HepG2 (cell line): ENCODE measurements around the gene PFKL. TPM values are rescaled to one million over a fixed set of nuclear protein-coding genes. Genes with fewer than 3 reads are reported as not detected.
A peak's percentile ranks its signal among the peaks of the same experiment; 100 is the strongest.

Source experiments
- ATF2 ChIP-seq: sonication (generic); formaldehyde crosslinking; IDR thresholded peaks from 2 replicates; pipeline ENCODE4 v1.4.0; 2020; ENCODE audit warnings: missing genetic modification reagents
- ATF7 ChIP-seq, 2 experiments: fragments of 450-650 bp in 1 of 2; sonication (generic) in 1 of 2; formaldehyde crosslinking in 1 of 2; IDR thresholded peaks; 2 replicates each; pipeline versions ENCODE4 v1.4.0 to v1.6.1; 2016 to 2020; ENCODE audit warnings: antibody characterized with exemption in 1 of 2, mild to moderate bottlenecking in 1 of 2, missing genetic modification reagents in 1 of 2
- BCL3 ChIP-seq: sonication (generic); formaldehyde crosslinking; IDR thresholded peaks from 2 replicates; pipeline ENCODE4 v1.5.1; 2020; ENCODE audit warnings: mild to moderate bottlenecking, missing genetic modification reagents, moderate library complexity
- E2F1 ChIP-seq: sonication (generic); formaldehyde crosslinking; IDR thresholded peaks from 2 replicates; pipeline ENCODE4 v1.5.0; 2020; ENCODE audit warnings: missing genetic modification reagents
- HBP1 ChIP-seq: IDR thresholded peaks from 2 replicates; pipeline ENCODE4 v1.6.1; 2016; ENCODE audit warnings: low read depth, control low read depth
- HNF4A ChIP-seq: sonication (generic); formaldehyde crosslinking; IDR thresholded peaks from 2 replicates; pipeline ENCODE4 v1.4.0; 2020; ENCODE audit warnings: missing genetic modification reagents
- IKZF4 ChIP-seq: sonication (generic); formaldehyde crosslinking; IDR thresholded peaks from 2 replicates; pipeline ENCODE4 v1.5.1; 2020; ENCODE audit warnings: borderline replicate concordance, mild to moderate bottlenecking, low read depth, missing genetic modification reagents; ENCODE audit errors: not compliant biosample characterization
- MAZ ChIP-seq, 2 experiments: sonication (generic) in 1 of 2; formaldehyde crosslinking in 1 of 2; IDR thresholded peaks; 2 replicates each; pipeline versions ENCODE4 v1.5.0 to v1.6.1; 2012 to 2020; ENCODE audit warnings: low read depth in 2 of 2, mild to moderate bottlenecking in 2 of 2, borderline replicate concordance in 1 of 2, improper control_type of control experiment in 1 of 2, low read length in 1 of 2, missing genetic modification reagents in 1 of 2, moderate library complexity in 1 of 2
- RFXANK ChIP-seq: IDR thresholded peaks from 2 replicates; pipeline ENCODE4 v1.6.1; 2016
- SKIL ChIP-seq: sonication (generic); formaldehyde crosslinking; IDR thresholded peaks from 2 replicates; pipeline ENCODE4 v1.8.0; 2022; ENCODE audit warnings: missing genetic modification reagents, mild to moderate bottlenecking, moderate library complexity, borderline replicate concordance
- YEATS2 ChIP-seq: sonication (generic); formaldehyde crosslinking; IDR thresholded peaks from 2 replicates; pipeline ENCODE4 v1.4.0; 2020; ENCODE audit warnings: missing genetic modification reagents, borderline replicate concordance
- ZBTB7A ChIP-seq: sonication (generic); formaldehyde crosslinking; IDR thresholded peaks from 2 replicates; pipeline ENCODE4 v1.8.0; 2022; ENCODE audit warnings: mild to moderate bottlenecking, missing genetic modification reagents
- ZBTB8A ChIP-seq: sonication (generic); formaldehyde crosslinking; IDR thresholded peaks from 2 replicates; pipeline ENCODE4 v1.4.0; 2020; ENCODE audit warnings: mild to moderate bottlenecking, low read depth, missing genetic modification reagents, borderline replicate concordance
- ZFX ChIP-seq: sonication (generic); formaldehyde crosslinking; IDR thresholded peaks from 2 replicates; pipeline ENCODE4 v1.4.0; 2020; ENCODE audit warnings: mild to moderate bottlenecking, low read depth, missing genetic modification reagents, moderate library complexity
- ZNF503 ChIP-seq: sonication (generic); formaldehyde crosslinking; IDR thresholded peaks from 2 replicates; pipeline ENCODE4 v1.4.0; 2020; ENCODE audit warnings: missing genetic modification reagents
- ZNF557 ChIP-seq: sonication (generic); formaldehyde crosslinking; IDR thresholded peaks from 2 replicates; pipeline ENCODE4 v1.4.0; 2020; ENCODE audit warnings: missing genetic modification reagents
- ZSCAN25 ChIP-seq: sonication (generic); formaldehyde crosslinking; IDR thresholded peaks from 2 replicates; pipeline ENCODE4 v1.8.0; 2022; ENCODE audit warnings: mild to moderate bottlenecking, missing genetic modification reagents
- polyA plus RNA-seq, 8 experiments: library from polyadenylated mRNA; depleted of rRNA in 3 of 8; stranded (reverse) in 7 of 8; unstranded in 1 of 8; fragments of >200 nt; fragmentation: Illumina TruSeq in 4 of 8; extraction: Trizol in 4 of 8; gene quantifications; 2 replicates each; pipeline versions ENCODE4 v1.2.1 to v1.2.3, GENCODE V29; 2011 to 2016; ENCODE audit warnings: low read depth in 4 of 8, missing spikeins in 1 of 8, mixed read lengths in 1 of 8; ENCODE audit not compliant: insufficient read depth in 1 of 8
- total RNA-seq, 5 experiments: library from RNA; depleted of rRNA; stranded (reverse); fragments of >200 nt; fragmentation: Illumina TruSeq; extraction: Trizol; gene quantifications; 2 replicates each; pipeline ENCODE4 v1.2.3, GENCODE V29; 2016; ENCODE audit warnings: low read depth in 1 of 5

Gene PFKL
- total and polyA plus RNA-seq, 2 of the 13 experiments (the other 11 are each of a cell fraction or from before 2014, with no cell fraction given) = 92.8 to 106 TPM

GRCh38 chr21:44338971-44339910 lies 39.4 kb downstream of the PFKL start, which contains the start of gene CFAP410 (continued):
- TF ChIP-seq HBP1 (peak; percentile 54; the same call in 1 of the 2 replicates), ZSCAN25 (CRISPR knock-in tag) (peak; percentile 68; the same call in 1 of the 2 replicates), RFXANK (no peak; the same call in 1 of the 2 replicates), BCL3 (CRISPR knock-in tag) (peak; percentile 85), E2F1 (peak; percentile 85), ZBTB7A (CRISPR knock-in tag) (no peak; the same call in 1 of the 2 replicates), YEATS2 (peak; percentile 89), ATF7 (IDR thresholded peaks at IDR 0.05) (no peak), ATF7 (CRISPR knock-in tag; IDR thresholded peaks at IDR 0.05) (no peak), IKZF4 (CRISPR knock-in tag) (peak; percentile 78), ZNF503 (peak; percentile 60), ZBTB8A (no peak), ZFX (peak; percentile 97), SKIL (CRISPR knock-in tag) (no peak), ZNF557 (no peak), ATF2 (CRISPR knock-in tag) (peak; percentile 67), MAZ (IDR thresholded peaks at IDR 0.05; ENCODE audit: borderline replicate concordance, low read depth, low read length) (0 out of 2 replicates have a peak, but pooled peaks have one; percentile 56), MAZ (CRISPR knock-in tag; IDR thresholded peaks at IDR 0.05; ENCODE audit: low read depth) (peak; percentile 92), HNF4A (CRISPR knock-in tag) (peak; percentile 40; the same call in 1 of the 2 replicates)
